GM12878 (cell line): ENCODE measurements around the gene CCRL2. TPM values are rescaled to one million over a fixed set of nuclear protein-coding genes. Genes with fewer than 3 reads are reported as not detected.

ENCODE experiments used
- CREB1 ChIP-seq: IDR thresholded peaks from 2 replicates; pipeline ENCODE4 v1.6.1; 2012; ENCODE audit warnings: low read depth, mild to moderate bottlenecking, inconsistent platforms
- CUX1 ChIP-seq: IDR thresholded peaks from 2 replicates; pipeline ENCODE4 v1.6.1; 2012; ENCODE audit warnings: improper control_type of control experiment, low read depth, low read length; ENCODE audit not compliant: insufficient replicate concordance
- E2F8 ChIP-seq: fragments of 450-650 bp; IDR thresholded peaks from 2 replicates; pipeline ENCODE4 v1.6.1; 2018; ENCODE audit warnings: mild to moderate bottlenecking, low read depth, moderate library complexity; ENCODE audit not compliant: partially characterized antibody
- IRF4 ChIP-seq: IDR thresholded peaks from 2 replicates; pipeline ENCODE4 v1.6.1; 2011; ENCODE audit warnings: low read depth, low read length
- MTA3 ChIP-seq: IDR thresholded peaks from 2 replicates; pipeline ENCODE4 v1.6.1; 2012; ENCODE audit warnings: low read length, inconsistent platforms, borderline replicate concordance
- NKRF ChIP-seq: fragments of 450-650 bp; conservative IDR thresholded peaks from 2 replicates; pipeline ENCODE4 v1.6.1; 2017; ENCODE audit warnings: mild to moderate bottlenecking, moderate library complexity
- NR2C2 ChIP-seq: IDR thresholded peaks from 2 replicates; pipeline ENCODE4 v1.6.1; 2011; ENCODE audit warnings: borderline replicate concordance, low read depth; ENCODE audit not compliant: control insufficient read depth, insufficient read length
- PKNOX1 ChIP-seq: fragments of 450-650 bp; IDR thresholded peaks from 2 replicates; pipeline ENCODE4 v1.6.1; 2016; ENCODE audit warnings: mild to moderate bottlenecking
- PML ChIP-seq: IDR thresholded peaks from 2 replicates; pipeline ENCODE4 v1.6.1; 2012; ENCODE audit warnings: low read length, inconsistent platforms
- RELA ChIP-seq: fragments of 450-650 bp; IDR thresholded peaks from 2 replicates; pipeline ENCODE4 v1.8.0; 2014; ENCODE audit warnings: borderline replicate concordance; ENCODE audit not compliant: partially characterized antibody
- RELB ChIP-seq: fragments of 450-650 bp; IDR thresholded peaks from 2 replicates; pipeline ENCODE4 v1.6.1; 2017; ENCODE audit warnings: low read depth, mild to moderate bottlenecking, moderate library complexity
- RFX5 ChIP-seq: IDR thresholded peaks from 2 replicates; pipeline ENCODE4 v1.6.1; 2011; ENCODE audit warnings: low read depth, low read length, improper control_type of control experiment
- STAT1 ChIP-seq: fragments of 450-650 bp; conservative IDR thresholded peaks from 2 replicates; pipeline ENCODE4 v1.6.1; 2014; ENCODE audit warnings: antibody characterized with exemption, mild to moderate bottlenecking
- TCF12 ChIP-seq: IDR thresholded peaks from 2 replicates; pipeline ENCODE4 v1.6.1; 2011; ENCODE audit warnings: low read depth, mild to moderate bottlenecking, low read length
- ZBTB33 ChIP-seq: fragments of 450-650 bp; IDR thresholded peaks from 2 replicates; pipeline ENCODE4 v1.6.1; 2017; ENCODE audit warnings: mild to moderate bottlenecking
- ZNF217 ChIP-seq: fragments of 450-650 bp; IDR thresholded peaks from 2 replicates; pipeline ENCODE4 v1.6.1; 2017; ENCODE audit warnings: antibody characterized with exemption, mild to moderate bottlenecking
- polyA plus RNA-seq, 11 experiments: library from polyadenylated mRNA; depleted of rRNA in 4 of 11; unstranded in 6 of 11; stranded (reverse) in 5 of 11; fragments of >200 nt; fragmentation: Nextera tagmentation in 4 of 11; fragmentation: Illumina TruSeq in 1 of 11; extraction: Ambion mirVana in 4 of 11; extraction: Trizol in 1 of 11; gene quantifications; 1 replicate in 1 of 11; 2 replicates in 10 of 11; pipeline versions ENCODE4 v1.2.1 to v1.2.3, GENCODE V29; 2011 to 2016; ENCODE audit warnings: inconsistent platforms in 2 of 11, missing spikeins in 2 of 11, low read depth in 1 of 11
- total RNA-seq, 4 experiments: library from RNA; depleted of rRNA in 3 of 4; stranded (reverse); fragments of >200 nt in 3 of 4; fragmentation: Illumina TruSeq in 1 of 4; extraction: Trizol in 1 of 4; gene quantifications; 2 replicates each; pipeline versions ENCODE4 v1.2.1 to v1.2.3, GENCODE V29; 2013 to 2021

CCRL2 gene
- total and polyA plus RNA-seq, 10 of the 15 experiments (the other 5 are each of a cell fraction or from before 2014, with no cell fraction given) = 0.04 to 2.5 (median 1.8) TPM

- TF ChIP-seq IRF4 = 0 out of 2 replicates have a peak, but pooled peaks have one; percentile 49
- no peak for TF ChIP-seq TCF12
- TF ChIP-seq RELA = no peak
- no peak for TF ChIP-seq ZBTB33
- no peak for TF ChIP-seq STAT1
- TF ChIP-seq ZNF217 = no peak
- no peak for TF ChIP-seq NR2C2
- TF ChIP-seq PML = no peak
- TF ChIP-seq RELB = no peak
- no peak for TF ChIP-seq MTA3
- TF ChIP-seq CUX1 = no peak
- TF ChIP-seq CREB1 = no peak
- no peak for TF ChIP-seq PKNOX1
- TF ChIP-seq NKRF = no peak
- TF ChIP-seq RFX5 = no peak
- TF ChIP-seq E2F8 = no peak
Measured at GRCh38 chr3:46368569-46368968, 38.5 kb upstream of the CCRL2 start (continued).
